Liver (tissue), 3 donors: ENCODE measurements around the gene FAM83G.
"Not testable (repeated sequence)": the region's sequence is repeated elsewhere in the genome, so short reads cannot be mapped to it uniquely, and the experiment has no call there.

Experiments
- CTCF ChIP-seq: fragments of 150-350 bp; IDR thresholded peaks from 2 replicates; pipeline ENCODE4 v1.5.1; 2017; ENCODE audit warnings: improper control_type of control experiment, low read depth, low read length; ENCODE audit not compliant: missing input control
- FOXA1 ChIP-seq: IDR thresholded peaks from 2 replicates; pipeline ENCODE4 v1.6.1; 2016; ENCODE audit warnings: antibody characterized with exemption
- GABPA ChIP-seq, 2 donors: IDR thresholded peaks in 1 of 2; conservative IDR thresholded peaks in 1 of 2; 2 replicates each; pipeline ENCODE4 v1.6.1; 2016; ENCODE audit warnings: antibody characterized with exemption in 2 of 2, mild to moderate bottlenecking in 1 of 2, moderate library complexity in 1 of 2
- JUND ChIP-seq, 2 donors: IDR thresholded peaks; 2 replicates each; pipeline ENCODE4 v1.6.1; 2016; ENCODE audit warnings: antibody characterized with exemption in 2 of 2
- RXRA ChIP-seq, 2 donors: IDR thresholded peaks; 2 replicates each; pipeline ENCODE4 v1.6.1; 2017 to 2018; ENCODE audit warnings: antibody characterized with exemption in 2 of 2, mild to moderate bottlenecking in 1 of 2
- YY1 ChIP-seq: IDR thresholded peaks from 2 replicates; pipeline ENCODE4 v1.6.1; 2016; ENCODE audit warnings: antibody characterized with exemption, mild to moderate bottlenecking
- donor health status: healthy.
- donor health status: healthy.

DNA sequence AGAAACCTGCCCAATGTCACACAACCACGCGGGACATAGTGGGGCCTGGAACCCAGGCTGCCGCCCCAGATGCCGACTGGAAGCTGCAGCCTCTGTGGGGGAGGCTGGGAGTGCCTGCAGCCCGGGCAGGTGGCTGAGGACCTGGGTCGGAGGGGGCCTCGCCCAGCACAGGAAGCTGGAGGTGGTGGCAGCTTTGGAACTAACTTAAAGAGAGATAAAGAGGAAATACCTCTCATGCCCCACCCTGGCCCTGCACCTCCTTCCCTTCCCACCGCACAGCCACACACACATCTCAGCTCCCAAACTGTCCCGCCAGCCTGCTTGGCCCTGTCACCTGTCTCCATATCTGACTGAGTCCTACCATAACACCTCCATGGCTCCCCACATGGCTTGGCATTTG is 35.8 kb upstream of the FAM83G start:
- TF ChIP-seq CTCF; GABPA (IDR thresholded peaks at IDR 0.05 in 1 of 2, conservative IDR thresholded peaks at IDR 0.05 in 1 of 2); JUND (IDR thresholded peaks at IDR 0.05); YY1; FOXA1; RXRA (IDR thresholded peaks at IDR 0.05): not testable (repeated sequence)
